Endothelial cell (in vitro differentiated cells): ENCODE results near the gene HM13. TPM values are rescaled to one million over a fixed set of nuclear protein-coding genes. Genes with fewer than 3 reads are reported as not detected.
A peak's percentile ranks its signal among the peaks of the same experiment; 100 is the strongest.

Source experiments
- DNase-seq: peaks from one replicate; pipeline ENCODE4 v3.0.0; 2021; ENCODE audit warnings: low spot score
- H3K27ac Mint-ChIP-seq: one replicate; pipeline ENCODE4 v1.8.0; 2021; ENCODE audit warnings: mixed read lengths, inconsistent platforms; ENCODE audit not compliant: unreplicated experiment
- H3K27me3 Mint-ChIP-seq: one replicate; pipeline ENCODE4 v1.8.0; 2021; ENCODE audit warnings: mild to moderate bottlenecking, moderate library complexity, mixed read lengths, inconsistent platforms; ENCODE audit not compliant: unreplicated experiment
- H3K36me3 Mint-ChIP-seq: one replicate; pipeline ENCODE4 v1.8.0; 2021; ENCODE audit warnings: mild to moderate bottlenecking, low read depth, mixed read lengths, inconsistent platforms; ENCODE audit not compliant: unreplicated experiment
- H3K4me1 Mint-ChIP-seq: one replicate; pipeline ENCODE4 v1.8.0; 2021; ENCODE audit warnings: mild to moderate bottlenecking, mixed read lengths, inconsistent platforms; ENCODE audit not compliant: unreplicated experiment
- H3K4me3 Mint-ChIP-seq: one replicate; pipeline ENCODE4 v1.8.0; 2021; ENCODE audit warnings: mild to moderate bottlenecking, mixed read lengths, inconsistent platforms; ENCODE audit not compliant: unreplicated experiment
- H3K9me3 Mint-ChIP-seq: one replicate; pipeline ENCODE4 v1.8.0; 2021; ENCODE audit warnings: mixed read lengths, inconsistent platforms; ENCODE audit not compliant: unreplicated experiment
- CTCF ChIP-seq: fragments of 200-600 bp; sonication (generic); IDR thresholded peaks from one replicate; pipeline ENCODE4 v1.5.0; 2021; ENCODE audit warnings: antibody characterized with exemption; ENCODE audit not compliant: unreplicated experiment
- total RNA-seq: library from RNA; stranded (reverse); fragmentation: NEBNext Ultra II Directional; extraction: Animal tissue kit (Norgen Biotek cat#: 25700); gene quantifications from one replicate; pipeline ENCODE4 v1.2.1, GENCODE V29; 2021; ENCODE audit not compliant: unreplicated experiment

Gene HM13
- total RNA-seq, 1 donor from 2014 or later, result 153 TPM

- Mint-ChIP-seq H3K27me3 (peaks cover 25% of the 10 kb centered on the region), H3K27ac (no peak overlapping the region), H3K4me3 (no peak overlapping the region), H3K4me1 (no peaks in the 10 kb centered on the region), H3K9me3 (peaks cover 18% of the 10 kb centered on the region), H3K36me3 (peaks cover 6% of the 10 kb centered on the region)
- no peak for DNase-seq
- TF ChIP-seq CTCF, result no peak
Measured at GRCh38 chr20:31476643-31477215, 37.5 kb upstream of the HM13 start.

- Mint-ChIP-seq H3K27me3 (peaks cover 1% of the 10 kb centered on the region), H3K4me3 (no peak overlapping the region), H3K4me1 (peaks cover 3% of the 10 kb centered on the region), H3K9me3 (no peaks in the 10 kb centered on the region), H3K36me3 (peaks cover 4% of the 10 kb centered on the region), H3K27ac (no peak overlapping the region)
- DNase-seq, result no peak
- TF ChIP-seq CTCF, result no peak
Measured at GRCh38 chr20:31484001-31484400, 30.2 kb upstream of the HM13 start.

GRCh38 chr20:31485450-31486339 is 28.5 kb upstream of the HM13 start:
- H3K4me3 Mint-ChIP-seq, result peak overlapping the region; percentile 57
- H3K9me3 Mint-ChIP-seq, result no peaks in the 10 kb centered on the region
- H3K27ac Mint-ChIP-seq, result no peak overlapping the region
- peak; percentile 7 for DNase-seq
- H3K27me3 Mint-ChIP-seq, result peaks cover 1% of the 10 kb centered on the region
- peaks cover 4% of the 10 kb centered on the region for H3K36me3 Mint-ChIP-seq
- TF ChIP-seq CTCF, result no peak
- H3K4me1 Mint-ChIP-seq, result peaks cover 3% of the 10 kb centered on the region

GRCh38 chr20:31488115-31488514 is 26.1 kb upstream of the HM13 start:
- no peaks in the 10 kb centered on the region for H3K36me3 Mint-ChIP-seq
- H3K27ac Mint-ChIP-seq, result no peak overlapping the region
- no peak overlapping the region for H3K4me3 Mint-ChIP-seq
- H3K9me3 Mint-ChIP-seq, result no peaks in the 10 kb centered on the region
- H3K27me3 Mint-ChIP-seq, result no peaks in the 10 kb centered on the region
- no peak for TF ChIP-seq CTCF
- no peak for DNase-seq
- H3K4me1 Mint-ChIP-seq, result peaks cover 3% of the 10 kb centered on the region

GRCh38 chr20:31489152-31489551 is 25.1 kb upstream of the HM13 start:
- no peak for DNase-seq
- Mint-ChIP-seq H3K4me3 (no peak overlapping the region), H3K36me3 (no peaks in the 10 kb centered on the region), H3K4me1 (peaks cover 3% of the 10 kb centered on the region), H3K27ac (no peak overlapping the region), H3K9me3 (no peaks in the 10 kb centered on the region), H3K27me3 (no peaks in the 10 kb centered on the region)
- no peak for TF ChIP-seq CTCF
